HepG2 (cell line): ENCODE results near the gene OSER1. TPM values are rescaled to one million over a fixed set of nuclear protein-coding genes. Genes with fewer than 3 reads are reported as not detected.

Experiments
- CHD2 ChIP-seq: IDR thresholded peaks from 2 replicates; pipeline ENCODE4 v1.6.1; 2011; ENCODE audit warnings: low read depth, low read length, improper control_type of control experiment
- FOXO1 ChIP-seq: sonication (generic); formaldehyde crosslinking; IDR thresholded peaks from 2 replicates; pipeline ENCODE4 v1.4.0; 2020; ENCODE audit warnings: missing genetic modification reagents
- KLF15 ChIP-seq: sonication (generic); formaldehyde crosslinking; IDR thresholded peaks from 2 replicates; pipeline ENCODE4 v1.8.1; 2023; ENCODE audit warnings: borderline replicate concordance, mild to moderate bottlenecking, inconsistent platforms, missing genetic modification reagents, mixed read lengths
- KLF6 ChIP-seq: IDR thresholded peaks from 2 replicates; pipeline ENCODE4 v1.8.0; 2016; ENCODE audit warnings: missing biosample characterization, missing genetic modification reagents
- MED1 ChIP-seq: sonication (generic); formaldehyde crosslinking; IDR thresholded peaks from 2 replicates; pipeline ENCODE4 v1.4.0; 2020; ENCODE audit warnings: missing genetic modification reagents
- NR2F6 ChIP-seq, 2 experiments: IDR thresholded peaks; 2 replicates each; pipeline ENCODE4 v1.6.1; 2016; ENCODE audit warnings: antibody characterized with exemption in 1 of 2, mild to moderate bottlenecking in 1 of 2
- SOX5 ChIP-seq: IDR thresholded peaks from 2 replicates; pipeline ENCODE4 v1.6.1; 2016; ENCODE audit warnings: borderline replicate concordance
- TEAD3 ChIP-seq: optimal IDR thresholded peaks from 2 replicates; pipeline ENCODE3; 2016; ENCODE audit warnings: borderline replicate concordance
- TGIF2 ChIP-seq: IDR thresholded peaks from 2 replicates; pipeline ENCODE4 v1.6.1; 2016; ENCODE audit warnings: control low read depth, missing compliant biosample characterization
- THAP11 ChIP-seq: IDR thresholded peaks from 2 replicates; pipeline ENCODE4 v1.6.1; 2016; ENCODE audit warnings: missing biosample characterization, missing genetic modification reagents
- ZFP90 ChIP-seq: sonication (generic); formaldehyde crosslinking; IDR thresholded peaks from 2 replicates; pipeline ENCODE4 v1.8.0; 2022; ENCODE audit warnings: missing genetic modification reagents, mild to moderate bottlenecking, inconsistent platforms, borderline replicate concordance
- ZNF431 ChIP-seq: sonication (generic); formaldehyde crosslinking; IDR thresholded peaks from 2 replicates; pipeline ENCODE4 v1.9.0; 2022; ENCODE audit warnings: missing genetic modification reagents, low read depth, mild to moderate bottlenecking, borderline replicate concordance
- ZNF878 ChIP-seq: sonication (generic); formaldehyde crosslinking; IDR thresholded peaks from 2 replicates; pipeline ENCODE4 v1.8.1; 2023; ENCODE audit warnings: mild to moderate bottlenecking, missing genetic modification reagents, moderate library complexity
- ZZZ3 ChIP-seq: sonication (generic); formaldehyde crosslinking; IDR thresholded peaks from 2 replicates; pipeline ENCODE4 v1.4.0; 2020; ENCODE audit warnings: missing genetic modification reagents, mild to moderate bottlenecking, borderline replicate concordance
- polyA plus RNA-seq, 8 experiments: library from polyadenylated mRNA; depleted of rRNA in 3 of 8; stranded (reverse) in 7 of 8; unstranded in 1 of 8; fragments of >200 nt; fragmentation: Illumina TruSeq in 4 of 8; extraction: Trizol in 4 of 8; gene quantifications; 2 replicates each; pipeline versions ENCODE4 v1.2.1 to v1.2.3, GENCODE V29; 2011 to 2016; ENCODE audit warnings: low read depth in 4 of 8, missing spikeins in 1 of 8, mixed read lengths in 1 of 8; ENCODE audit not compliant: insufficient read depth in 1 of 8
- total RNA-seq, 5 experiments: library from RNA; depleted of rRNA; stranded (reverse); fragments of >200 nt; fragmentation: Illumina TruSeq; extraction: Trizol; gene quantifications; 2 replicates each; pipeline ENCODE4 v1.2.3, GENCODE V29; 2016; ENCODE audit warnings: low read depth in 1 of 5
- TF ChIP-seq, protein P1 (sequence below): sonication (generic); formaldehyde crosslinking; IDR thresholded peaks from one replicate; pipeline ENCODE4 v1.5.1; 2020; ENCODE audit warnings: mild to moderate bottlenecking, missing genetic modification reagents; ENCODE audit errors: not compliant biosample characterization
- TF ChIP-seq, protein P2 (sequence below): sonication (generic); formaldehyde crosslinking; IDR thresholded peaks from 2 replicates; pipeline ENCODE4 v1.4.0; 2020; ENCODE audit warnings: missing genetic modification reagents
- TF ChIP-seq, protein P3 (sequence below): sonication (generic); formaldehyde crosslinking; IDR thresholded peaks from 2 replicates; pipeline ENCODE4 v1.4.0; 2020; ENCODE audit warnings: mild to moderate bottlenecking, missing genetic modification reagents
- TF ChIP-seq, protein P4 (sequence below): sonication (generic); formaldehyde crosslinking; IDR thresholded peaks from 2 replicates; pipeline ENCODE4 v1.5.0; 2020; ENCODE audit warnings: missing genetic modification reagents

OSER1 gene
- total and polyA plus RNA-seq, 2 of the 13 experiments (the other 11 are each of a cell fraction or from before 2014, with no cell fraction given): 71.2 to 71.5 TPM

DNA sequence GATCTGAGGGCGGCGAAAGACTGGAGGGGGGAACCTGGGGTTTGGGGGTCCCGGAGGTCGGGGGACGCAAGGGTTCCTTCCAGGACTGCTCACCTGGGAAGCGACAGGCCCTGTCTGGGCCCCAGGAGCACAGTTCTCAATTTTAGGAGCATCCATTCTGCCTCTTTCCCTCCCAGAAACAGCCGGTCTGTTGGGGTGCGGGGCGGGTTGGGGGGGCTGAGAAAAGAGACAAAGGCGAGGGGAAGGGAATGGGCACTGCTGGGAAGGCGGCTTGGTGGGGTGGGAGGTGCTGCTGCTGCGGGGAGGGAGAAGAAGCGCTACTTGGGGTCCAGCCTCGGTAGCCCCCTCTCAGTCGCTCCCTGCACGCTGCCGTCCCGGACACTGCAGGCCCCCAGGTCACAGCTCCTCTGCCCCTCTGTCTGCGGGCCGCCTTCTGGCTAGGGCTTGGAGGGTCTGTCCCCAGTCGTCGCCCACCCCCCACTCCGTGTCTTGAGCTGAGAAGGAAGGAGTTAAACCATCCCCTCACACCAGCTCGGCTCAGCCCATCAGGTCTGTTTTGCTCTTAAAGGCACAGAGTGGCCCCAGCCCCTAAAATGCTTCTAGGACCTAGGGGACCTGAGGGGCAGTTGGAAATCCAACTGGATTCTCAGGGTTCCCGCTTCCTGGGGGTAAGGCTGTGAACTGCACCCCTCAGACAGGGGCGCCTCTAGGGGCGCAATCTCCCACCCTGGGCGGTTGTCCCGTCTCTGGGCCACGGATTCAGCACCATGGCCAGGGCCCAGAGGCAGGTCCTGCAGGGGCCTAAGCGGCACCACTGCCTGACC, 37.2 kb upstream of the OSER1 start (continued):
- TF ChIP-seq SOX5 (CRISPR knock-in tag): peak; percentile 81
- peak; percentile 86 for TF ChIP-seq FOXO1 (CRISPR knock-in tag)
- peak; percentile 100 for TF ChIP-seq KLF6 (CRISPR knock-in tag)
- peak; percentile 99 for TF ChIP-seq KLF15 (CRISPR knock-in tag)
- peak; percentile 99 for TF ChIP-seq TGIF2 (CRISPR knock-in tag)
- TF ChIP-seq, protein P1, sequence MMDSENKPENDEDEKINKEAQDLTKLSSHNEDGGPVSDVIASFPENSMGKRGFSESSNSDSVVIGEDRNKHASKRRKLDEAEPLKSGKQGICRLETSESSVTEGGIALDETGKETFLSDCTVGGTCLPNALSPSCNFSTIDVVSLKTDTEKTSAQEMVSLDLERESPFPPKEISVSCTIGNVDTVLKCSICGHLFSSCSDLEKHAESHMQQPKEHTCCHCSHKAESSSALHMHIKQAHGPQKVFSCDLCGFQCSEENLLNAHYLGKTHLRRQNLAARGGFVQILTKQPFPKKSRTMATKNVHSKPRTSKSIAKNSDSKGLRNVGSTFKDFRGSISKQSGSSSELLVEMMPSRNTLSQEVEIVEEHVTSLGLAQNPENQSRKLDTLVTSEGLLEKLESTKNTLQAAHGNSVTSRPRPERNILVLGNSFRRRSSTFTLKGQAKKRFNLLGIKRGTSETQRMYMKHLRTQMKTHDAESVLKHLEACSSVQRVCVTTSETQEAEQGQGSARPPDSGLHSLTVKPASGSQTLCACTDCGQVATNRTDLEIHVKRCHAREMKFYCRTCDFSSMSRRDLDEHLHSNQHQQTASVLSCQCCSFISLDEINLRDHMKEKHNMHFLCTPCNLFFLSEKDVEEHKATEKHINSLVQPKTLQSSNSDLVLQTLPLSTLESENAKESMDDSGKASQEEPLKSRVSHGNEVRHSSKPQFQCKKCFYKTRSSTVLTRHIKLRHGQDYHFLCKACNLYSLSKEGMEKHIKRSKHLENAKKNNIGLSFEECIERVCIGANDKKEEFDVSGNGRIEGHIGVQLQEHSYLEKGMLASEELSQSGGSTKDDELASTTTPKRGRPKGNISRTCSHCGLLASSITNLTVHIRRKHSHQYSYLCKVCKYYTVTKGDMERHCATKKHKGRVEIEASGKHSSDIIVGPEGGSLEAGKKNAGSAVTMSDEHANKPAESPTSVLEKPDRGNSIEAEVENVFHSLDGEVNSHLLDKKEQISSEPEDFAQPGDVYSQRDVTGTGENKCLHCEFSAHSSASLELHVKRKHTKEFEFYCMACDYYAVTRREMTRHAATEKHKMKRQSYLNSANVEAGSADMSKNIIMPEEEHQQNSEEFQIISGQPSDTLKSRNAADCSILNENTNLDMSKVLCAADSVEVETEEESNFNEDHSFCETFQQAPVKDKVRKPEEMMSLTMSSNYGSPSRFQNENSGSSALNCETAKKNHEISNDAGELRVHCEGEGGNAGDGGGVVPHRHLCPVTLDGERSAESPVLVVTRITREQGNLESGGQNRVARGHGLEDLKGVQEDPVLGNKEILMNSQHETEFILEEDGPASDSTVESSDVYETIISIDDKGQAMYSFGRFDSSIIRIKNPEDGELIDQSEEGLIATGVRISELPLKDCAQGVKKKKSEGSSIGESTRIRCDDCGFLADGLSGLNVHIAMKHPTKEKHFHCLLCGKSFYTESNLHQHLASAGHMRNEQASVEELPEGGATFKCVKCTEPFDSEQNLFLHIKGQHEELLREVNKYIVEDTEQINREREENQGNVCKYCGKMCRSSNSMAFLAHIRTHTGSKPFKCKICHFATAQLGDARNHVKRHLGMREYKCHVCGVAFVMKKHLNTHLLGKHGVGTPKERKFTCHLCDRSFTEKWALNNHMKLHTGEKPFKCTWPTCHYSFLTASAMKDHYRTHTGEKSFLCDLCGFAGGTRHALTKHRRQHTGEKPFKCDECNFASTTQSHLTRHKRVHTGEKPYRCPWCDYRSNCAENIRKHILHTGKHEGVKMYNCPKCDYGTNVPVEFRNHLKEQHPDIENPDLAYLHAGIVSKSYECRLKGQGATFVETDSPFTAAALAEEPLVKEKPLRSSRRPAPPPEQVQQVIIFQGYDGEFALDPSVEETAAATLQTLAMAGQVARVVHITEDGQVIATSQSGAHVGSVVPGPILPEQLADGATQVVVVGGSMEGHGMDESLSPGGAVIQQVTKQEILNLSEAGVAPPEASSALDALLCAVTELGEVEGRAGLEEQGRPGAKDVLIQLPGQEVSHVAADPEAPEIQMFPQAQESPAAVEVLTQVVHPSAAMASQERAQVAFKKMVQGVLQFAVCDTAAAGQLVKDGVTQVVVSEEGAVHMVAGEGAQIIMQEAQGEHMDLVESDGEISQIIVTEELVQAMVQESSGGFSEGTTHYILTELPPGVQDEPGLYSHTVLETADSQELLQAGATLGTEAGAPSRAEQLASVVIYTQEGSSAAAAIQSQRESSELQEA (CRISPR knock-in tag): peak; percentile 91
- peak; percentile 99 for TF ChIP-seq ZFP90 (CRISPR knock-in tag)
- TF ChIP-seq MED1 (CRISPR knock-in tag): peak; percentile 88
- TF ChIP-seq CHD2: no peak
- TF ChIP-seq, protein P2, sequence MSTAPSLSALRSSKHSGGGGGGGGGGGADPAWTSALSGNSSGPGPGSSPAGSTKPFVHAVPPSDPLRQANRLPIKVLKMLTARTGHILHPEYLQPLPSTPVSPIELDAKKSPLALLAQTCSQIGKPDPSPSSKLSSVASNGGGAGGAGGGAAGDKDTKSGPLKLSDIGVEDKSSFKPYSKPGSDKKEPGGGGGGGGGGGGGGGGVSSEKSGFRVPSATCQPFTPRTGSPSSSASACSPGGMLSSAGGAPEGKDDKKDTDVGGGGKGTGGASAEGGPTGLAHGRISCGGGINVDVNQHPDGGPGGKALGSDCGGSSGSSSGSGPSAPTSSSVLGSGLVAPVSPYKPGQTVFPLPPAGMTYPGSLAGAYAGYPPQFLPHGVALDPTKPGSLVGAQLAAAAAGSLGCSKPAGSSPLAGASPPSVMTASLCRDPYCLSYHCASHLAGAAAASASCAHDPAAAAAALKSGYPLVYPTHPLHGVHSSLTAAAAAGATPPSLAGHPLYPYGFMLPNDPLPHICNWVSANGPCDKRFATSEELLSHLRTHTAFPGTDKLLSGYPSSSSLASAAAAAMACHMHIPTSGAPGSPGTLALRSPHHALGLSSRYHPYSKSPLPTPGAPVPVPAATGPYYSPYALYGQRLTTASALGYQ: peak; percentile 93
- TF ChIP-seq NR2F6 (IDR thresholded peaks at IDR 0.05): peak; percentile 68
- peak; percentile 90 for TF ChIP-seq NR2F6 (CRISPR knock-in tag; IDR thresholded peaks at IDR 0.05)
- peak; percentile 63; the same call in 1 of the 2 replicates for TF ChIP-seq ZZZ3 (CRISPR knock-in tag)
- TF ChIP-seq TEAD3: peak; percentile 85
- TF ChIP-seq, protein P3, sequence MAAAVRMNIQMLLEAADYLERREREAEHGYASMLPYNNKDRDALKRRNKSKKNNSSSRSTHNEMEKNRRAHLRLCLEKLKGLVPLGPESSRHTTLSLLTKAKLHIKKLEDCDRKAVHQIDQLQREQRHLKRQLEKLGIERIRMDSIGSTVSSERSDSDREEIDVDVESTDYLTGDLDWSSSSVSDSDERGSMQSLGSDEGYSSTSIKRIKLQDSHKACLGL (CRISPR knock-in tag): peak; percentile 97
- peak; percentile 92 for TF ChIP-seq ZNF431 (CRISPR knock-in tag)
- TF ChIP-seq, protein P4, sequence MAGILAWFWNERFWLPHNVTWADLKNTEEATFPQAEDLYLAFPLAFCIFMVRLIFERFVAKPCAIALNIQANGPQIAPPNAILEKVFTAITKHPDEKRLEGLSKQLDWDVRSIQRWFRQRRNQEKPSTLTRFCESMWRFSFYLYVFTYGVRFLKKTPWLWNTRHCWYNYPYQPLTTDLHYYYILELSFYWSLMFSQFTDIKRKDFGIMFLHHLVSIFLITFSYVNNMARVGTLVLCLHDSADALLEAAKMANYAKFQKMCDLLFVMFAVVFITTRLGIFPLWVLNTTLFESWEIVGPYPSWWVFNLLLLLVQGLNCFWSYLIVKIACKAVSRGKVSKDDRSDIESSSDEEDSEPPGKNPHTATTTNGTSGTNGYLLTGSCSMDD (CRISPR knock-in tag): peak; percentile 92; the same call in 1 of the 2 replicates
- TF ChIP-seq ZNF878: peak; percentile 95
- peak; percentile 83 for TF ChIP-seq THAP11 (CRISPR knock-in tag)
